K562 (cell line): ENCODE measurements around the gene LRP1. TPM values are rescaled to one million over a fixed set of nuclear protein-coding genes. Genes with fewer than 3 reads are reported as not detected.

ENCODE experiments used
- C11orf30 ChIP-seq: fragments of 450-650 bp; IDR thresholded peaks from 2 replicates; pipeline ENCODE4 v1.6.1; 2016; ENCODE audit warnings: low read depth, mild to moderate bottlenecking
- CREB1 ChIP-seq, 2 experiments: sonication (generic) in 1 of 2; formaldehyde crosslinking in 1 of 2; IDR thresholded peaks; 2 replicates each; pipeline versions ENCODE4 v1.6.1 to v1.8.0; 2012 to 2022; ENCODE audit warnings: inconsistent platforms in 1 of 2, mild to moderate bottlenecking in 1 of 2, missing genetic modification reagents in 1 of 2, moderate library complexity in 1 of 2
- CREB5 ChIP-seq: fragments of 250-450 bp; sonication (Bioruptor Pico); IDR thresholded peaks from 2 replicates; pipeline ENCODE4 v1.5.0; 2020; ENCODE audit warnings: mild to moderate bottlenecking
- CTCF ChIP-seq, 3 experiments: IDR thresholded peaks in 2 of 3; conservative IDR thresholded peaks in 1 of 3; 2 replicates each; pipeline ENCODE4 v1.5.1; 2011 to 2012; ENCODE audit warnings: low read length in 3 of 3, mild to moderate bottlenecking in 3 of 3, control low read depth in 2 of 3, improper control_type of control experiment in 1 of 3, inconsistent platforms in 1 of 3, low read depth in 1 of 3, mixed read lengths in 1 of 3, moderate library complexity in 1 of 3; ENCODE audit not compliant: insufficient read depth in 2 of 3
- ELF1 ChIP-seq: fragments of 200-800 bp; sonication (Bioruptor generic); IDR thresholded peaks from 2 replicates; pipeline ENCODE4 v1.6.1; 2016; ENCODE audit warnings: missing genetic modification characterization, missing compliant biosample characterization
- NCOA2 ChIP-seq, 2 experiments: fragments of 450-650 bp; IDR thresholded peaks; 2 replicates each; pipeline ENCODE4 v1.6.1; 2018; ENCODE audit warnings: mild to moderate bottlenecking in 2 of 2, moderate library complexity in 1 of 2; ENCODE audit not compliant: partially characterized antibody in 2 of 2
- PHF8 ChIP-seq: fragments of 200-600 bp; sonication (generic); IDR thresholded peaks from 2 replicates; pipeline ENCODE4 v1.6.1; 2012; ENCODE audit warnings: mixed run types, mild to moderate bottlenecking, inconsistent platforms, low read length, moderate library complexity, borderline replicate concordance
- SMAD2 ChIP-seq: fragments of 150-350 bp; IDR thresholded peaks from 2 replicates; pipeline ENCODE4 v1.6.1; 2014; ENCODE audit warnings: low read depth, mild to moderate bottlenecking, low read length
- SNAPC5 ChIP-seq: fragments of 250-450 bp; sonication (Bioruptor Pico); IDR thresholded peaks from 2 replicates; pipeline ENCODE4 v1.8.0; 2021; ENCODE audit warnings: moderate library complexity, mild to moderate bottlenecking, inconsistent platforms
- SNRNP70 ChIP-seq: fragments of 200-400 bp; formaldehyde crosslinking; optimal IDR thresholded peaks from 2 replicates; pipeline ENCODE3; 2017; ENCODE audit warnings: low read depth, low read length
- TCF3 ChIP-seq: sonication (generic); formaldehyde crosslinking; IDR thresholded peaks from 2 replicates; pipeline ENCODE4 v1.4.0; 2020; ENCODE audit warnings: mild to moderate bottlenecking, missing genetic modification reagents
- WHSC1 ChIP-seq: IDR thresholded peaks from one replicate; pipeline ENCODE4 v1.6.1; 2012; ENCODE audit warnings: low read length, control low read depth, inconsistent platforms
- ZNF24 ChIP-seq: fragments of 450-650 bp; IDR thresholded peaks from 2 replicates; pipeline ENCODE4 v1.6.1; 2016
- polyA plus RNA-seq, 8 experiments: library from polyadenylated mRNA; depleted of rRNA in 4 of 8; stranded (reverse) in 5 of 8; unstranded in 3 of 8; fragments of >200 nt; fragmentation: Nextera tagmentation in 2 of 8; fragmentation: Illumina TruSeq in 1 of 8; extraction: Ambion mirVana in 2 of 8; extraction: Trizol in 1 of 8; gene quantifications; 2 replicates each; pipeline versions ENCODE4 v1.2.1 to v1.2.3, GENCODE V29; 2011 to 2014; ENCODE audit warnings: inconsistent platforms in 1 of 8, missing spikeins in 1 of 8
- total RNA-seq, 7 experiments: library from RNA; depleted of rRNA in 6 of 7; stranded (reverse); fragments of >200 nt in 6 of 7; fragmentation: Illumina TruSeq in 2 of 7; extraction: Trizol in 2 of 7; gene quantifications; 2 replicates each; pipeline versions ENCODE4 v1.2.1 to v1.2.3, GENCODE V29; 2011 to 2021; ENCODE audit warnings: low replicate concordance in 1 of 7

The LRP1 gene
- total and polyA plus RNA-seq, 9 of the 15 experiments (the other 6 are each of a cell fraction or from before 2014, with no cell fraction given) = 0.04 to 0.64 (median 0.19) TPM; not detected in 2

GRCh38 chr12:57243521-57244311 is 115.4 kb downstream of the LRP1 start (continued):
- TF ChIP-seq TCF3 (CRISPR knock-in tag) (no peak), SMAD2 (no peak), CREB1 (IDR thresholded peaks at IDR 0.05) (peak; percentile 73), CREB1 (CRISPR knock-in tag; IDR thresholded peaks at IDR 0.05) (peak; percentile 73; the same call in 1 of the 2 replicates), WHSC1 (no peak), SNRNP70 (no peak), ZNF24 (no peak), PHF8 (no peak; the same call in 1 of the 2 replicates), SNAPC5 (CRISPR knock-in tag) (no peak), NCOA2 (IDR thresholded peaks at IDR 0.05; ENCODE audit: partially characterized antibody in 2 of 2) (no peak), C11orf30 (no peak), ELF1 (tag) (no peak), CTCF (IDR thresholded peaks at IDR 0.05 in 2 of 3, conservative IDR thresholded peaks at IDR 0.05 in 1 of 3; ENCODE audit: insufficient read depth in 2 of 3, low read depth in 1 of 3, low read length in 3 of 3) (peak; percentile 87 to 93 (median 89)), CREB5 (no peak)
